Peyer's patch (tissue), 4 donors: Measurements from ENCODE around the gene FST. TPM values are rescaled to one million over a fixed set of nuclear protein-coding genes. Genes with fewer than 3 reads are reported as not detected.

Source experiments
- DNase-seq, 3 donors: peaks; one replicate each; pipeline ENCODE4 v3.0.0-alpha.2; 2017 to 2019
- H3K27ac ChIP-seq, 4 donors: fragments of 200-600 bp; sonication (generic); one replicate each; pipeline ENCODE4 v1.5.1; 2016 to 2019
- H3K27me3 ChIP-seq, 2 donors: fragments of 200-600 bp; sonication (generic); one replicate each; pipeline ENCODE4 v1.5.1; 2019
- H3K36me3 ChIP-seq, 3 donors: fragments of 200-600 bp; sonication (generic); one replicate each; pipeline ENCODE4 v1.5.1; 2016 to 2019
- H3K4me1 ChIP-seq, 4 donors: fragments of 200-600 bp; sonication (generic); one replicate each; pipeline ENCODE4 v1.5.1; 2016 to 2019
- H3K4me3 ChIP-seq, 4 donors: fragments of 200-600 bp; sonication (generic); 1 replicate in 3 of 4; 2 replicates in 1 of 4; pipeline ENCODE4 v1.5.1; 2016 to 2019; ENCODE audit warnings: mild to moderate bottlenecking in 1 of 4
- H3K9me3 ChIP-seq, 4 donors: fragments of 200-600 bp; sonication (generic); one replicate each; pipeline ENCODE4 v1.5.1; 2016 to 2019; ENCODE audit warnings: mild to moderate bottlenecking in 1 of 4
- POLR2A ChIP-seq, 2 donors: fragments of 450-650 bp; IDR thresholded peaks; one replicate each; pipeline ENCODE4 v1.5.1; 2017; ENCODE audit warnings: antibody characterized with exemption in 2 of 2, mild to moderate bottlenecking in 2 of 2, moderate library complexity in 2 of 2
- total RNA-seq, 4 donors: library from RNA; depleted of rRNA; stranded (reverse); fragments of >200 nt; gene quantifications; one replicate each; pipeline ENCODE4 v1.1.0, GENCODE V29; 2016
- TF ChIP-seq, protein P1 (sequence below), 6 experiments: fragments of 450-650 bp in 4 of 6; fragments of 200-600 bp in 2 of 6; sonication (generic) in 1 of 6; IDR thresholded peaks; one replicate each; pipeline ENCODE4 v1.5.1; 2017 to 2019; ENCODE audit warnings: antibody characterized with exemption in 6 of 6, mild to moderate bottlenecking in 3 of 6, moderate library complexity in 1 of 6

FST gene, protein sequence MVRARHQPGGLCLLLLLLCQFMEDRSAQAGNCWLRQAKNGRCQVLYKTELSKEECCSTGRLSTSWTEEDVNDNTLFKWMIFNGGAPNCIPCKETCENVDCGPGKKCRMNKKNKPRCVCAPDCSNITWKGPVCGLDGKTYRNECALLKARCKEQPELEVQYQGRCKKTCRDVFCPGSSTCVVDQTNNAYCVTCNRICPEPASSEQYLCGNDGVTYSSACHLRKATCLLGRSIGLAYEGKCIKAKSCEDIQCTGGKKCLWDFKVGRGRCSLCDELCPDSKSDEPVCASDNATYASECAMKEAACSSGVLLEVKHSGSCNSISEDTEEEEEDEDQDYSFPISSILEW
- 10 to 100 TPM in 2 of 4 donors, 1 to 10 TPM in 2; 3.5 to 47.0 (median 10.9) TPM for total RNA-seq

DNA sequence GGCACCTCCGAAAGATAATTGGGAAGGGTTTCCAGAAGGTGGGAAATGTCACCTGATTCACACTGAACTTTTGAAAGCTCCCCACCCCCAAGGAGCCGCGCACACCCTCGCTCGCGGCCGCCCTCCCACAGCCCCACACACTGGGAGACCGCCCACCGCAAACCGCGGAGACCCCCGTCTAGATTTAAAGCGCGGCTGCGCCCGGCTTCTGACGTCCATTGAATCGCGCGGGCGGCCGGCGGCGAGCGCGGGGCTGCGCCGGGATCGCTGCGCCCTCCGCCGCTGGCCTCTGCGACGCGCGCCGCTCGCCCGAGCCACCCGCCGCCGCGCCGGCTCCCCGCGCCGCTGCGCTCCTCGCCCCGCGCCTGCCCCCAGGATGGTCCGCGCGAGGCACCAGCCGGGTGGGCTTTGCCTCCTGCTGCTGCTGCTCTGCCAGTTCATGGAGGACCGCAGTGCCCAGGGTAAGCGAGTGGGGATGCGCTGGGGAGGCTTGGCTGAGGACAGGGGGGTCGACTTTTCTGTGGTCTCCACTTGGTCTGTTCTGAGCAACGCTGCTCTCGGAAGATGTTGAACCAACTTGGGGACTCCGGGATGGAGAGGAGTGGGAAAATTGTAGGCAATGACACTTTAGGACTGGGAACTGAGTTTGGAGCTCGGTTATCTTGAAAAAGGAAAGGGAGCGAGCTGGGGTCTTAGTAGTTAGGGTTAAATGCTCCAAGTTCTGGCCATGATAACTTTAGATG lies at the start of gene FST:
FST (plus strand) TSS at position 214 of the 743 bp plus-strand sequence; CDS start at position 377, 163 bp downstream.
- TF ChIP-seq, protein P1, sequence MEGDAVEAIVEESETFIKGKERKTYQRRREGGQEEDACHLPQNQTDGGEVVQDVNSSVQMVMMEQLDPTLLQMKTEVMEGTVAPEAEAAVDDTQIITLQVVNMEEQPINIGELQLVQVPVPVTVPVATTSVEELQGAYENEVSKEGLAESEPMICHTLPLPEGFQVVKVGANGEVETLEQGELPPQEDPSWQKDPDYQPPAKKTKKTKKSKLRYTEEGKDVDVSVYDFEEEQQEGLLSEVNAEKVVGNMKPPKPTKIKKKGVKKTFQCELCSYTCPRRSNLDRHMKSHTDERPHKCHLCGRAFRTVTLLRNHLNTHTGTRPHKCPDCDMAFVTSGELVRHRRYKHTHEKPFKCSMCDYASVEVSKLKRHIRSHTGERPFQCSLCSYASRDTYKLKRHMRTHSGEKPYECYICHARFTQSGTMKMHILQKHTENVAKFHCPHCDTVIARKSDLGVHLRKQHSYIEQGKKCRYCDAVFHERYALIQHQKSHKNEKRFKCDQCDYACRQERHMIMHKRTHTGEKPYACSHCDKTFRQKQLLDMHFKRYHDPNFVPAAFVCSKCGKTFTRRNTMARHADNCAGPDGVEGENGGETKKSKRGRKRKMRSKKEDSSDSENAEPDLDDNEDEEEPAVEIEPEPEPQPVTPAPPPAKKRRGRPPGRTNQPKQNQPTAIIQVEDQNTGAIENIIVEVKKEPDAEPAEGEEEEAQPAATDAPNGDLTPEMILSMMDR (IDR thresholded peaks at IDR 0.05), result no peak
- TF ChIP-seq POLR2A (IDR thresholded peaks at IDR 0.05), result no peak
- DNase-seq, result no peak
- no peaks in the 10 kb centered on the region for H3K27me3 ChIP-seq

DNA sequence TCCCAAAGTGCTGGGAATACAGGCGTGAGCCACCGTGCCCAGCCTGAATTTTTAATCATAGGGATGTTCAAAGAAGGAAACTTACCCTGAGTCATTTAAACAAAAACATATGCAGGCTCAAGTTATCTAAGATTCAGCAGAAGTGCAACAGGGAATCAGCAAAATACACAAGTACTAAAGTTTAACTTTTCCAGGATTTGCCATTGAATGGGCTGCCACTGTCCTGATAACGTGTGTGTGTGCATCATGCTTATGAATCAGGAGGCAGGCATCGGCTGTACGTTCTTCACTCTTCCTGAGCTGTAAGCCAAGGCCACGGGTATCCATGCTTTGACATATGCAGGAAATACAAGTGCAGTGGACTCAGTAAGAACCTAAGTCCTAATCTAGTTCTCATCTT lies 48.8 kb upstream of the FST start:
- Histone ChIP-seq H3K9me3 (no peaks in the 10 kb centered on the region), H3K36me3 (no peaks in the 10 kb centered on the region), H3K27ac (no peak overlapping the region), H3K4me3 (no peak overlapping the region), H3K4me1 (no peaks in the 10 kb centered on the region), H3K27me3 (no peaks in the 10 kb centered on the region)
- no peak for DNase-seq
- TF ChIP-seq POLR2A (IDR thresholded peaks at IDR 0.05), result no peak
- TF ChIP-seq, protein P1 (IDR thresholded peaks at IDR 0.05), result no peak

More for the DNA sequence above, at the start of gene FST:
- Histone ChIP-seq H3K27ac (peak within 1 kb of the TSS; percentile 47 to 76 (median 60)), H3K9me3 (no peaks in the 10 kb centered on the region), H3K4me3 (peak within 1 kb of the TSS; percentile 37 to 61 (median 55)), H3K36me3 (no peaks in the 10 kb centered on the region), H3K4me1 (peaks cover 0 to 28% (median 3%) of the 10 kb centered on the region in 4 donors)

DNA sequence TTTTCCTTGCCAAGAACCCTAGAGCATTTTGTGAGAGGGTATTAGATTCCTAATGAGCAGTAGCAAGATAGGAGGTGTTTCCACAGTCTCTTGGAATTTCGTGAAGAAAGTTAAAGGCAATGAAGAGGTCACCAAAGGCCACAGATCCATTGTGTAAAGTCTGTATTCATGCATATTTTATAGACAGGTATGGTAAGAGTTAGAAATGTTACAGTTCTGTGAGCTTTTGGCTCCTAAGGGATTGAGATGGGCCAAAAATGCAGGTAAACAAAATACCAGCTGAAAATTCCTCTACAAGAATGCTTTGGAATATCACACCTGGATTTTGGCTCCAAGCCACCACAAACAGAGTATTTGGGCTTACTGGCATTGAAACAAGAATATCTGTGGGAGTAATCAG lies 47.4 kb upstream of the FST start:
- no peak for TF ChIP-seq POLR2A (IDR thresholded peaks at IDR 0.05)
- TF ChIP-seq, protein P1 (IDR thresholded peaks at IDR 0.05), result no peak
- Histone ChIP-seq H3K27ac (no peak overlapping the region), H3K4me1 (no peaks in the 10 kb centered on the region), H3K4me3 (no peak overlapping the region), H3K36me3 (no peaks in the 10 kb centered on the region), H3K27me3 (no peaks in the 10 kb centered on the region), H3K9me3 (no peaks in the 10 kb centered on the region)
- no peak for DNase-seq

DNA sequence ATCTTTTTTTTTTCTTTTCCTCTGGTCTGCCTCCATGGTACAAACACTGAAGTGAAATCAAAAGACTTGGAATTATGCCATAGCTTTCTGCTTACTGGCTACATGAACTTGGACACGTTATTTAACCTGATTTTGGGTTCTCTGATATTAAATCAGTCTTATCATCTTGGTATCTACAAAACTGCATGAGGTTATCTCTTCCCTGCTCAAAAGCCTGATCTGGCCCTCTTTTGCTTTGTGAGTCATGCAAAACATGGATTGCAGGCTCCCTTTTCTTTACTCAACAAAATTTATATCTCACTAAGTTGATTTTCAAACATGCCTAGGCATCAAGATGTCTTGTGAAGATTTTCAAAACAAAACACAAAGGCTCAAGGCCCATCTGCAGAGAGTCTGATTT lies 45.9 kb upstream of the FST start:
- H3K27me3 ChIP-seq, result no peaks in the 10 kb centered on the region
- H3K4me1 ChIP-seq, result no peaks in the 10 kb centered on the region
- TF ChIP-seq POLR2A (IDR thresholded peaks at IDR 0.05), result no peak
- TF ChIP-seq, protein P1 (IDR thresholded peaks at IDR 0.05), result no peak
- DNase-seq, result no peak
- H3K9me3 ChIP-seq, result no peaks in the 10 kb centered on the region
- no peaks in the 10 kb centered on the region for H3K36me3 ChIP-seq
- H3K4me3 ChIP-seq, result no peak overlapping the region
- H3K27ac ChIP-seq, result no peak overlapping the region

DNA sequence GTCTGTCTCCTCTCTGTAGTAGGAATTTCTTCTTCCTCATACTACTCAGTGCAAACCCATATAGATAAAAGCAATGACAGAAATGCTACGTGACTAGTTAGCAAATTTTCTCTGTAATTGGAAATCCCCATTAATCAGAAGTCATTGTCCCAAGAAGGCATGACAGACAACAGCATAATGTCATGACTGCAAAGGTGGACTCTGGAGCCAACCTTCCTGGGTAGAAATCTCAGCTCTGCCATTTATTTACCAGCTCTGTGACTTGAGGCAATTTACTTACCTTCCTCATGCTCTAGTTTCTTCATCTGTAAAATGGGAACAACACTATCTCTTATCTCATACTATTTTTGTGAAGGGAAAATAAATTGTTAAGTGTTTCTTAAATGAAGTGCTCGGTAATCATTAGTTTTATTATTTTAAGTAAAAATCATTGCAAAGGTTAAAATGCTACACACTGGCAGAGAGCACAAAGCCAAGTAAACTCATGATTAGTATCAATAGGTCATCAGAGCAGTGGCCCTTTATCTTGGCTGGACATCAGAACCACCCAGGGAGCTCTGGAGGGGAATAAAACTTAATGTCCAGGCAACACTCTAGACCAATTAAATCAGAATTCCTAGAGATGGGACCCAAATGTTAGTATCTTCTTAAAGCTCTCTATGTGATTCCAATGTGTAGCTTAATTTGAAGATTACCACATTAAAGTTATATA lies 43.8 kb upstream of the FST start:
- H3K36me3 ChIP-seq, result no peaks in the 10 kb centered on the region
- no peaks in the 10 kb centered on the region for H3K4me1 ChIP-seq
- no peak overlapping the region for H3K4me3 ChIP-seq
- TF ChIP-seq, protein P1 (IDR thresholded peaks at IDR 0.05), result no peak
- TF ChIP-seq POLR2A (IDR thresholded peaks at IDR 0.05), result no peak
- H3K9me3 ChIP-seq, result no peaks in the 10 kb centered on the region
- DNase-seq, result no peak
- H3K27me3 ChIP-seq, result no peaks in the 10 kb centered on the region
- no peak overlapping the region for H3K27ac ChIP-seq
